Hepatic stellate cell (primary cell): ENCODE results near the gene SLC35A1.

Experiments used
- DNase-seq: peaks from one replicate; pipeline ENCODE4 v3.0.0; 2011; ENCODE audit warnings: low spot score

The SLC35A1 gene

DNA sequence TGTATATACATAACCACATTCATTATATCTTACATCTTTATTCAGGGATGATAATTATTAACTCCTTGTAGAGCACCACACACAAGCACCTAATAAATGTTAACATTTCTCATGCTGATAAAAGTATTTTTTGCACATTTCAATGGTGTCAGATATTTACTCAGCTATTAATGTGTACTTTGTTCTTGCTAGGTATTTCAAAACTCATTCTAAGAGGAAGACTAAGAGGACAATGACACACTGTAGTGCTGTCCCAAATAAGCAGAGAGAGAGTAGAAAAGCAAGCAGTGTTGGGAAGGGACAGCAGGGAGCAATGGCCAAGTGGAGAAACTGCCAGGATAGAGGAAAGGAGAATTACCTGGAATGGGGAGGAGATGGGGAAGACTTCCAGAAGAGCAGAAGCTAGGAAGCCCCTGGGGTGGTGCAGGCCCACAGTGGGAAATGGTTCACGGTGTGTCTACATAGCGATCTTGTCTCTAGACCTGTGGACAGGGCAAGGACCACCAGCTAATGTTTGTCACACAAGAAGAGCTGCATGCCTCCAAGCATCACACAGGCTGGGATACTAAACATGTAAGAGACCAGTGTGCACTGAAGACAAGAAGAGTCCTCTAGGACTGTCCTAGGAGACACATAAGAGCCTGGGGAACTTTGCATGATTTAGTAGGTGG, 61.7 kb downstream of the SLC35A1 start:
- no peak for DNase-seq

DNA sequence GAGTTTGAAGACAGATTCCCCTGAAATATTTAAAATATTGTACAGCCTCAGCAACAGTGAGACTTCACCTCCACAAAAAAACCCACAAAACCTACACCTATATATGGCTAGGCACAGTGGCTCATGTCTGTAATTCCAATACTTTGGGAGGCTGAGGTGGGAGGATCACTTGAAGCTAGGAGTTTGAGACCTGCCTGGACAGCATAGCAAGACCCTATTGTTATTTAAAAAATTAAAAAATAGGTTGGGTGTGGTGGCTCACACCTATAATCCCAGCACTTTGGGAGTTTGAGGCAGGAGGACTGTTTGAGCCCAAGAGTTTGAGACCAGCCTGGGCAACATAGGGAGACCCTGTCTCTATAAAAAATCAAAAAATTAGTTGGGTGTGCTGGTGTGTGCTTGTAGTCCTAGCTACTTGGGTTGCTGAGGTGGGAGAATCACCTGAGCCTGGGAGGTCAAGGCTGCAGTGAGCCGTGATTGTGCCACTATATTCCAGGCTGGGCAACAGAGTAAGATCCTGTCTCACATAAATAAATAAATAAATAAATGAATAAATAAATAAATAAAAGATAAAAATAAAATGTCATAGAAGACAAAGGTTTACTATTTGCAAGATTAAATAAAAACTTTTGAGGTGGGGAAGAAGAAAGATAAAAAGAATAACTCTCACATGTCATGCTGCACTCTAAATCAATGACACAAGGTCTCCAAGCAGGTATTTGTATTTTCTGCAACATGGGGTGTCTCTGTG, 65.9 kb downstream of the SLC35A1 start:
- no peak for DNase-seq

DNA sequence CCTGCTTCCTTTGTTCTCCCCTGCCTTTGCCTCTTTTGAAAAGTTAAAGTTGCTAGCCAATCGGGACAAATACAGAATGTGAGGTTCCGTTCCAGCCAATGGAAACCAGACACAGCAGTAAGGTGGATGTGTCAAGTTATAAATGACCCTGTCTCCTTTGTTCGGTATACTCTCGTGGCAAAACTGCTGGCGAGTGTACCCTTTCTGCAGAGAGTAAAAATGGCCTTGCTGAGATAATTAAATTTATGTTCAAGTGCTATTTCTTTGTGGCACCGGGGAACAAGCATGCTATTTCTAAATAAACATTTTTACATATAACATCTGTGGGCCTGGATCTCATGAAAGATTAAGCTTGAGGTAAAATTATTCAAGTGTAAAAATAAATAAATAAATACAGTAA, 66.8 kb downstream of the SLC35A1 start:
- DNase-seq = no peak

DNA sequence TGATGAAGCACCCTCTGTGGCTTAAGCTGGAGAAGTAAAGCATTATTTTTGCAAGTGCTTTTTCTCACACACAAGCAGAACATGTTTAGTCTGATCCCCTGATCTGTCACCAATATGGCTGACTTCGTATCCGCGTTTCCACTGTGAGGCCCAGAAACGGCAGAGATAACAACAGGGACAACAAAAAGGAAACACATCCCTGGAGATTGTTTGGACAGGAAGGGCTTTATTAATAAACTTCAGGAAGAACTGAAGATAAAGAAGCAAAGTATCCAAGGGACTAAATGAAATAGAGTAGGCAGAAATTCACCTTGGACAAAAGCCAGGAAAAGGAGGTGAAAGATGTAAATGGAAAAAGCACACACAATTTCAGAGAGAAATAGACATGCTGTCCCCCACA, 67.8 kb downstream of the SLC35A1 start:
- DNase-seq = no peak

DNA sequence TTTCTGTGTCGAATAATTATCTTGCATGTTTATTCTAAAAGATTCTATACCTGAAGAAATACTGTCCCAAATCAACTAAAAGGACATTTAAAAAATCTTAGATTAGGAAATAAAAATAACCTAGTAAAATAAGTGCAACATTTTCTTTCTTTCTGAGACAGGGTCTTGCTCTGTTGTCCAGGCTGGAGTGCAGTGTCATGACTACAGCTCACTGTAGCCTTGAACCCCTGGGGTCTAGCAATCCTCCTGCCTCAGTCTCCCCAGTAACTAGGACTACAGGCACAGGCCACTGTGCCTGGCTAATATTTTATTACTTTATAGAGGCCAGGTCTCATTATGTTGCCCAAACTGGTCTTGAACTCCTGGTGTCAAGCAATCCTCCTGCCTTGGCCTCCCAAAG, 68.3 kb downstream of the SLC35A1 start:
- no peak for DNase-seq

DNA sequence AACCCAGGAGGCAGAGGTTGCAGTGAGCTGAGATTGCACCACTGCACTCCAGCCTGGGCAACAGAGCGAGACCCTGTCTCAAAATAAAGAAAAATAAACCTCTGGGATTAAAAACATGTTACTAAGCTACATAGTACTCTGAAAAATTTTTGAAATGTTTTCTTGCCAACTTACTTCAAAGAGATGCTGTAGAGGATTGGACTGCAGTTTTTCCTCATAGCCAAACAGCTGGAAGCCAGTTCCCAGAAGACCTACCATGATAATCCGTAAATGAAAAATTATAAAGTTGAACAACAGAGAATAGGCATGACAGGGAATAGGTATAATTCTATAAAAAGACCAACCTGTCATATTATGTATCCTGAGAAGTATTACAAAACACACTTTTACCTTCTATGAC, 69.0 kb downstream of the SLC35A1 start:
- DNase-seq = no peak

DNA sequence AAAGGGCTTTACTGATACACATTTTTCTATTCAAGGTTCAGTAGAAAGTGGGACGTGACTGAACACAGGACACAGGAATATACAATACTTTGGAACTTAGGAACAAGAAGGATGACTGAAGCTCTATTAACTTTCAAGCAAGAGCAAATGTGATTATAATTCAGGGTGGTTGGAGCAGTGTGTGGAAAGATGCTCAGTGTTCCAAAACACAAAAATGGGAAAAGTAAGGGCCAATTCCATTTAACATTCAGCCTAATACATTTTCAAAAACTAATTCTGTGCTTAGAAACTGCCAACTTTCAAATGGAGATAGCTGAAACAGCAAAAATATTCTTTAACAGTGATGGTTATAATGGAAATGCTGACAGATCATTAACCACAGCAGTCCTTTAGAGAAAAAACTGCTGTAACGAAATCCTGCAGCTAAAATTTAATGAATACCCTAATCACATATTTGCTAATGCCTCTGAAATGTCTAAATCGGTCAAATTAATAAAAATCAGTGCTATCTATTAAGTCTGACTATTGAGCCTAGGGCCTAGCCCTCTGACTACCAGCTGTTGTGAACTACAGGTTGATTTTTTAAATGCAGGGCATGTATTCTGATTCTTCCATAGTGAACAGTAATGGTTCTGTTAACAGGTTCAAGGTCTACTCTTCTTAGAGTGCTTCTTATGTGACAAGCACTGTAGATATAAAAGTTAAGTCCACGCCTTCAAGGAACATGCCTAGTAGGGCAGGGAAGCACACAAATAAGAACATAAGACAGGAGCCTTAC, 71.1 kb downstream of the SLC35A1 start:
- no peak for DNase-seq

DNA sequence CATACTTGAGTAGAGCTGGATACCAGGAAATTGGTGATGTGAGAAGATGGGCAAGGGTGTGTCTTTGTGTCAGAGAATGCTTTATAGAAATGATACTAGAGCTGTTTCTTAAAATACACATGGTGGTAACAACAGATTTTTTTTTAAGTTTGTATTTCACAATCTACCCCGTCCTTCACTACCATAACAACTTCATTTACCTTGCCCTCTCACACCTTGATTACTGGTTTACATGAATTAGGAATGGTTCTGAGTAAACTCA, 71.6 kb downstream of the SLC35A1 start:
- no peak for DNase-seq

DNA sequence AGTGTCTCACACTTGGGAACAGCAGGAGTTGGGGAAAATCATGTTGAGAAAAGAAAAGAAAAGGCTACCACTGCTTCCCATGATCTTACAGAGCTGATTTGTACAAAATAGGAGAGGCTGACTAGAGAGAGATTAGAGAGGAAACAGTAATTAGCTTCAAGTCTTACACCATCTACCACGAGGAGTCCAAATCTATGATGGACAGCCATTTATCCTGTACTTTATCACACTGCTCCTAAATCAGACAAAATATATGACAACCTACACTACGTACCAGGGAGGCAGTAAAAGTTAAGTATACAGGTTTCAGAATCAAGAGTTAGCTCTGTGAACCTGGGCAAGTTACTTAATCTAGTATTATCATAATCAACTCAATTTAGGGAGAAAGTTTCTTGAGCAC, 79.0 kb downstream of the SLC35A1 start:
- no peak for DNase-seq

DNA sequence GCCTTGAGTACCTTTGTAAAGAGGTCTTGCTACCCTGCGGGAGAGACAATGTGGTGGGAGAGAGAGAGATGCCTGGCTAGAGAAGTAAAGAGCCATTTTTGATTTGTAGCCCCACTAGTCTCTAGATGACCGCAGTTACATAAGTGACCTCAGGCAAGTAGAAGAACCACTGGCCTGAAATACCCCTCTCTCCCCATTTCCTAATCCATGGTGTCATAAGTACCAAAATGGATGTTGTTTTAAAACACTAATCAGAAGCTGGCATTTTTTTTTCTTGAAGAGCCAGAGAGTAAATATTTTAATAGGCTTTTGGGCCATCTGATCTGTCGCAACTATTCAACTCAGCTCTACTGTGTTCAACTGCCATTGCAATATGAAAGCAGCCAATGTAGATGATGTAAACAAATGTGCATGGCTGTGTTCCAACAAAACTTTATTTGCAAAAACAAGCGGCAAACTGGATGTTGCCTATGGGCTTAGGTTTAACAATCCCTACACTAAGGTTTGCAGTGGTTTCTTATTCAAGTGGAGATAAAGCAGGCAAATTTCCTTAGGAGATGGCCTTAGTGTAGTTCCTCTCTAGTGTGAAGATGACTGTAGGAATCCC, 80.5 kb downstream of the SLC35A1 start:
- DNase-seq = no peak

DNA sequence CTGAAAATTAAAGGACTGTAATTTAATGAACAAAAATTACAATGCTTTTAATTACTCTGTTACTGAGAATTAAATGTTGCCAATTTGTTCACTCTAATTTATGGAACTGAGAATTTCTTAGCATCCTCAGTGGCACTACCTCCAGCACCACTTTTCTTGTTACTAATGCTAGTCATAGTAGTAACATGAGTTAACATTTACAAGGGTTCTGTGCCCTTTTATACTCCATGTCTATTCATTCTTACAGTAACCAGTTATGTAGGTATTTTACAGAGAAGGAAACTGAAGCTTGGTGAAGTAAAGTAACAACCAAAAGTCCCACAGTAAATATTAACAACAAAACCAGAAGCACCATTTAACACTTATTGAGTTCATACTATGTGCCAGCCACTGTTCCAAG, 82.7 kb downstream of the SLC35A1 start:
- DNase-seq = no peak

DNA sequence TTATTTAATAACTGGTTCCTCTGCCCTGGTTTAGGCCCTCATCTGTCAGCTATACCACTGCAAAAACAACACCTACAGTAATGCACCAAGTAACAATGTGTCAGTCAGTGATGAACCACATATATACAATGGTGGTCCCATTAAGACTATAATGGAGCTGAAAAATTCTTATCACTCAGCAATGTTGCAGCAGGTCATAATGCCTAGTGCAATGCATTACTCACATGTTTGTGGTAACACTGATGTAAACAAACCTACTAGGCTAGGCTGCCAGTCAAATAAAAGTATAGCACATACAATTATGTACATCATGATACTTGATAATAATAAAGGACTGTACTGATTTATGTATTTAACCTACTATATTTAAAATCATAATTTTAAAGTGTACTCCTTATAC, 85.7 kb downstream of the SLC35A1 start:
- DNase-seq = no peak

DNA sequence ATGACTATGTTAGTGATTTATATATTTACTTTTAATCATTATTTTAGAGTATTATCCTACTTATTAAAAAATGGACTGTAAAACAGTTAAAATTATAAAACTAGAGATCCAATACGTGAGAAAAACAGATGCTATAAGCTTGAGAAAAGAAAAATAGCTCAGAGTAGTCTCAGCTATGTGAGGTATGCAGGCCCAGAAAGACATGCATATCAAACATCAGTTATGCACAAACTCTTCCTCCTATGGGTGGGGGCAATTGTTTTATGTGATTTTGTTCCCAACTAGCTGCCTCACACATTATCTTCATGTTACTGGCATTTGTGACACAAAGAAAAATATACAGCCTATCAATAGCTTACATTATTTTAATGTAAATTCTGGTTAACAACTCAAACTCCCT, 88.2 kb downstream of the SLC35A1 start:
- DNase-seq = no peak
